Measurements from ENCODE around the gene PFKFB4. TPM values are rescaled to one million over a fixed set of nuclear protein-coding genes. Genes with fewer than 3 reads are reported as not detected.

Gene PFKFB4
- total RNA-seq: 1 to 10 TPM; 5.1 to 5.4 TPM

GRCh38 chr3:48556796-48557626 is at the start of gene PFKFB4:
Gene PFKFB4 (minus strand): TSS chr3:48556803. CDS start chr3:48556777, 26 bp downstream.
- Mint-ChIP-seq H3K4me1 (ENCODE audit: low read depth) (peaks cover 11% of the 10 kb centered on the region), H3K27me3 (ENCODE audit: low read depth) (no peaks in the 10 kb centered on the region), H3K4me3 (peak within 1 kb of the TSS; percentile 84), H3K36me3 (ENCODE audit: low read depth) (no peaks in the 10 kb centered on the region), H3K27ac (peak within 1 kb of the TSS; percentile 50), H3K9me3 (no peaks in the 10 kb centered on the region)
- CTCF ChIA-PET: interaction anchor here (0.6 to 7.5 kb wide), 14 partner anchors 8 to 1056 kb away, joined by 3 to 72 read pairs (median 3); partner anchors contain the start of gene ZNF589
- peak; percentile 100 for DNase-seq
- intact Hi-C loops (cut with micrococcal nuclease): loop anchor here (1.0 to 5.0 kb wide), 15 partner anchors 50 to 914 kb away; partner anchors contain the start of genes CCDC51, CDC25A, DAG1 and IP6K2

- Mint-ChIP-seq H3K36me3 (ENCODE audit: low read depth) (peaks cover 21% of the 10 kb centered on the region), H3K27me3 (ENCODE audit: low read depth) (no peaks in the 10 kb centered on the region), H3K9me3 (no peaks in the 10 kb centered on the region), H3K27ac (no peak overlapping the region), H3K4me3 (no peak overlapping the region), H3K4me1 (ENCODE audit: low read depth) (no peaks in the 10 kb centered on the region)
- no peak for DNase-seq
- CTCF ChIA-PET: interaction anchor here (1.0 to 1.3 kb wide), 2 partner anchors 34 to 43 kb away, joined by 3 to 5 read pairs; partner anchors contain the start of gene SLC26A6
- intact Hi-C loops (cut with micrococcal nuclease): no loop called here
These were observed 45.0 kb upstream of the PFKFB4 start for GRCh38 chr3:48601622-48601994.

GRCh38 chr3:48600711-48601621 is 44.4 kb upstream of the PFKFB4 start:
- Mint-ChIP-seq H3K36me3 (ENCODE audit: low read depth) (peaks cover 19% of the 10 kb centered on the region), H3K9me3 (no peaks in the 10 kb centered on the region), H3K4me3 (no peak overlapping the region), H3K27me3 (ENCODE audit: low read depth) (no peaks in the 10 kb centered on the region), H3K4me1 (ENCODE audit: low read depth) (no peaks in the 10 kb centered on the region), H3K27ac (no peak overlapping the region)
- CTCF ChIA-PET: interaction anchor here (1.0 to 1.3 kb wide), 2 partner anchors 35 to 42 kb away, joined by 3 to 5 read pairs; partner anchors contain the start of gene SLC26A6
- no peak for DNase-seq
- intact Hi-C loops (cut with micrococcal nuclease): no loop called here

- intact Hi-C loops (cut with micrococcal nuclease): no loop called here
- H3K4me3 Mint-ChIP-seq: no peak overlapping the region
- H3K36me3 Mint-ChIP-seq (ENCODE audit: low read depth): peaks cover 13% of the 10 kb centered on the region
- DNase-seq: no peak
- CTCF ChIA-PET: interaction anchor here (0.6 kb wide), 1 partner anchor 192 kb away, joined by 3 read pairs; no protein-coding TSS in a partner anchor
- no peaks in the 10 kb centered on the region for H3K27me3 Mint-ChIP-seq (ENCODE audit: low read depth)
- H3K4me1 Mint-ChIP-seq (ENCODE audit: low read depth): no peaks in the 10 kb centered on the region
- H3K9me3 Mint-ChIP-seq: no peaks in the 10 kb centered on the region
- no peak overlapping the region for H3K27ac Mint-ChIP-seq
These were observed 43.1 kb upstream of the PFKFB4 start for GRCh38 chr3:48599509-48600285.

- intact Hi-C loops (cut with micrococcal nuclease): no loop called here
- DNase-seq: no peak
- Mint-ChIP-seq H3K9me3 (no peaks in the 10 kb centered on the region), H3K27ac (no peak overlapping the region), H3K4me3 (no peak overlapping the region), H3K4me1 (ENCODE audit: low read depth) (peaks cover 6% of the 10 kb centered on the region), H3K27me3 (ENCODE audit: low read depth) (peaks cover 5% of the 10 kb centered on the region), H3K36me3 (ENCODE audit: low read depth) (peaks cover 11% of the 10 kb centered on the region)
- CTCF ChIA-PET: interaction anchor here (0.6 kb wide), 1 partner anchor 191 kb away, joined by 3 read pairs; no protein-coding TSS in a partner anchor
These were observed 42.5 kb upstream of the PFKFB4 start for GRCh38 chr3:48599077-48599501.

GRCh38 chr3:48598323-48599076 is 41.9 kb upstream of the PFKFB4 start:
- Mint-ChIP-seq H3K4me1 (ENCODE audit: low read depth) (peaks cover 6% of the 10 kb centered on the region), H3K9me3 (no peaks in the 10 kb centered on the region), H3K4me3 (no peak overlapping the region), H3K36me3 (ENCODE audit: low read depth) (peaks cover 11% of the 10 kb centered on the region), H3K27ac (no peak overlapping the region), H3K27me3 (ENCODE audit: low read depth) (peaks cover 7% of the 10 kb centered on the region)
- no peak for DNase-seq
- CTCF ChIA-PET: interaction anchor here (0.6 kb wide), 1 partner anchor 191 kb away, joined by 3 read pairs; no protein-coding TSS in a partner anchor
- intact Hi-C loops (cut with micrococcal nuclease): no loop called here

- Mint-ChIP-seq H3K27me3 (ENCODE audit: low read depth) (peaks cover 14% of the 10 kb centered on the region), H3K4me1 (ENCODE audit: low read depth) (peaks cover 6% of the 10 kb centered on the region), H3K36me3 (ENCODE audit: low read depth) (peaks cover 6% of the 10 kb centered on the region), H3K4me3 (no peak overlapping the region), H3K27ac (no peak overlapping the region), H3K9me3 (no peaks in the 10 kb centered on the region)
- no peak for DNase-seq
- CTCF ChIA-PET: interaction anchor here (0.6 kb wide), 2 partner anchors 48 to 417 kb away, joined by 3 read pairs; no protein-coding TSS in a partner anchor
- intact Hi-C loops (cut with micrococcal nuclease): no loop called here
These were observed 40.8 kb upstream of the PFKFB4 start for GRCh38 chr3:48597408-48597800.

- Mint-ChIP-seq H3K4me3 (no peak overlapping the region), H3K27ac (no peak overlapping the region), H3K9me3 (no peaks in the 10 kb centered on the region), H3K27me3 (ENCODE audit: low read depth) (peaks cover 14% of the 10 kb centered on the region), H3K4me1 (ENCODE audit: low read depth) (peaks cover 6% of the 10 kb centered on the region), H3K36me3 (ENCODE audit: low read depth) (peaks cover 6% of the 10 kb centered on the region)
- CTCF ChIA-PET: interaction anchor here (0.6 kb wide), 1 partner anchor 48 kb away, joined by 3 read pairs; no protein-coding TSS in a partner anchor
- no peak for DNase-seq
- intact Hi-C loops (cut with micrococcal nuclease): no loop called here
These were observed 40.2 kb upstream of the PFKFB4 start for GRCh38 chr3:48596676-48597407.

- intact Hi-C loops (cut with micrococcal nuclease): no loop called here
- Mint-ChIP-seq H3K27me3 (ENCODE audit: low read depth) (peaks cover 14% of the 10 kb centered on the region), H3K9me3 (no peaks in the 10 kb centered on the region), H3K4me3 (no peak overlapping the region), H3K4me1 (ENCODE audit: low read depth) (peaks cover 6% of the 10 kb centered on the region), H3K36me3 (ENCODE audit: low read depth) (peaks cover 6% of the 10 kb centered on the region), H3K27ac (no peak overlapping the region)
- CTCF ChIA-PET: no interaction called here
- DNase-seq: no peak
These were observed 39.6 kb upstream of the PFKFB4 start for GRCh38 chr3:48596157-48596556.

GRCh38 chr3:48595526-48596121 is 39.0 kb upstream of the PFKFB4 start:
- Mint-ChIP-seq H3K36me3 (ENCODE audit: low read depth) (peaks cover 3% of the 10 kb centered on the region), H3K9me3 (no peaks in the 10 kb centered on the region), H3K27ac (no peak overlapping the region), H3K27me3 (ENCODE audit: low read depth) (peaks cover 19% of the 10 kb centered on the region), H3K4me1 (ENCODE audit: low read depth) (peaks cover 6% of the 10 kb centered on the region), H3K4me3 (no peak overlapping the region)
- CTCF ChIA-PET: no interaction called here
- DNase-seq: no peak
- intact Hi-C loops (cut with micrococcal nuclease): no loop called here

All from activated naive CD4-positive, alpha-beta T cell treated with anti-CD3 and anti-CD28 coated beads for 36 hours (primary cell).